HEK293 (cell line): ENCODE data around the gene ARTN.

ENCODE experiments used
- CTCF ChIP-seq: fragments of 450-650 bp; formaldehyde crosslinking; IDR thresholded peaks from 2 replicates; pipeline ENCODE4 v1.5.1; 2016; ENCODE audit warnings: missing biosample characterization, missing genetic modification characterization
- GLI2 ChIP-seq: fragments of 450-650 bp; formaldehyde crosslinking; IDR thresholded peaks from 2 replicates; pipeline ENCODE4; 2017; ENCODE audit warnings: missing biosample characterization, missing genetic modification characterization, low read depth, borderline replicate concordance
- OVOL3 ChIP-seq: fragments of 450-650 bp; formaldehyde crosslinking; IDR thresholded peaks from 2 replicates; pipeline ENCODE4 v1.5.1; 2016; ENCODE audit warnings: missing biosample characterization, missing genetic modification characterization
- YY1 ChIP-seq: fragments of 450-650 bp; formaldehyde crosslinking; IDR thresholded peaks from 2 replicates; pipeline ENCODE4 v1.5.1; 2018; ENCODE audit warnings: missing biosample characterization, missing genetic modification characterization
- ZBTB49 ChIP-seq: fragments of 450-650 bp; formaldehyde crosslinking; IDR thresholded peaks from 2 replicates; pipeline ENCODE4 v1.5.1; 2016; ENCODE audit warnings: missing biosample characterization, missing genetic modification characterization, low read depth
- ZNF274 ChIP-seq, 2 experiments: fragments of 200-500 bp in 1 of 2; fragments of 450-650 bp in 1 of 2; sonication (Bioruptor generic) in 1 of 2; formaldehyde crosslinking in 1 of 2; IDR thresholded peaks; 2 replicates each; pipeline versions ENCODE4 v1.5.1 to v1.6.1; 2014 to 2016; ENCODE audit warnings: borderline replicate concordance in 1 of 2, inconsistent platforms in 1 of 2, low read length in 1 of 2, missing biosample characterization in 1 of 2, missing genetic modification characterization in 1 of 2
- ZNF362 ChIP-seq: fragments of 450-650 bp; formaldehyde crosslinking; IDR thresholded peaks from 2 replicates; pipeline ENCODE4 v1.5.1; 2016; ENCODE audit warnings: missing biosample characterization, missing genetic modification characterization
- ZNF398 ChIP-seq: fragments of 450-650 bp; formaldehyde crosslinking; IDR thresholded peaks from 2 replicates; pipeline ENCODE4 v1.5.1; 2017; ENCODE audit warnings: missing biosample characterization, missing genetic modification characterization
- ZNF571 ChIP-seq: fragments of 450-650 bp; formaldehyde crosslinking; IDR thresholded peaks from 2 replicates; pipeline ENCODE4 v1.5.0; 2017; ENCODE audit warnings: missing biosample characterization, missing genetic modification characterization
- ZNF639 ChIP-seq: fragments of 450-650 bp; formaldehyde crosslinking; IDR thresholded peaks from 2 replicates; pipeline ENCODE4 v1.5.1; 2016; ENCODE audit warnings: missing biosample characterization, missing genetic modification characterization
- ZSCAN16 ChIP-seq: fragments of 450-650 bp; formaldehyde crosslinking; IDR thresholded peaks from 2 replicates; pipeline ENCODE4 v1.5.1; 2016; ENCODE audit warnings: missing biosample characterization, missing genetic modification characterization

GRCh38 chr1:43949678-43950077, 16.1 kb downstream of the ARTN start:
- TF ChIP-seq ZSCAN16 (tag by site-specific recombination) (no peak), OVOL3 (tag by site-specific recombination) (no peak), CTCF (tag by site-specific recombination) (no peak), GLI2 (no peak), ZNF571 (tag by site-specific recombination) (no peak), ZNF398 (tag by site-specific recombination) (no peak), ZBTB49 (no peak), YY1 (tag by site-specific recombination) (no peak), ZNF362 (tag by site-specific recombination) (no peak), ZNF639 (tag by site-specific recombination) (no peak), ZNF274 (IDR thresholded peaks at IDR 0.05; ENCODE audit: low read length) (no peak), ZNF274 (tag by site-specific recombination; IDR thresholded peaks at IDR 0.05; ENCODE audit: borderline replicate concordance) (no peak)
